GM18517 (cell line): ENCODE results near the gene IL12B.
"Not testable (repeated sequence)": the region's sequence is repeated elsewhere in the genome, so short reads cannot be mapped to it uniquely, and the experiment has no call there.

Source experiments
- ATAC-seq: cut with Tn5 transposase; IDR thresholded peaks from one replicate; pipeline ENCODE4 v1.9.1; 2021; ENCODE audit warnings: mild to moderate bottlenecking, moderate library complexity; ENCODE audit not compliant: unreplicated experiment

IL12B gene

DNA sequence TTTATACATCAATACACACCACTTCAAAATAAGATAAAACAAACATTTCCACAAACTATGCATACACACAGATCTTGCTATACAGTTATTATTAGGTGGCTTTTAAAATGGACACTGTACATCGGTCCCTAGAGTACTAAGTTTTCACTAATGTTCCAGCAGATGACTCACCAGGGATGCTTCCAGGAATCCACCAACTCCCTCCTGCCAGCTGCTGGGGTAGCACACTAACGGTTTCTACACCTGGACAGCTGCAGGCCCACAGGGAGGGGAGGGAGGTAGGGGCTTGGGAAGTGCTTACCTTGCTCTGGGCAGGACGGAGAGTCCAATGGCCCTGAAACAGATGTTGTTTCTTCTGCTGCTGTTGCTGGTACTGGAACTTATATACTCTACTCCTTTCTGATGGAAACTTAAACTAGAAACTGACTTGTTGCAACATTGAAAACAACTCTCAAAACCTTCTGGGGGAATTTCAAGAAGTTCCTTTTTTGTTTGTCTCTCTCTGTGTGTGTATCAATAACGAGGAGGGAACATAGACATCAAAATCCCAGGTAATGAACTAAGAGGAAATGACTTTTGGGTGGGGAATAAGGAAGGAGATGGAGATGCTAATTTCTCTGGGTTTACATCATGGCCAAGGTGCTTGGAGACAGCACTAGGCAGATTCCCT lies at the start of gene IL12B:
IL12B (minus strand) TSS at position 357 of the 670 bp plus-strand sequence. CDS start 3,705 bp downstream, outside the sequence.
- no peak for ATAC-seq

DNA sequence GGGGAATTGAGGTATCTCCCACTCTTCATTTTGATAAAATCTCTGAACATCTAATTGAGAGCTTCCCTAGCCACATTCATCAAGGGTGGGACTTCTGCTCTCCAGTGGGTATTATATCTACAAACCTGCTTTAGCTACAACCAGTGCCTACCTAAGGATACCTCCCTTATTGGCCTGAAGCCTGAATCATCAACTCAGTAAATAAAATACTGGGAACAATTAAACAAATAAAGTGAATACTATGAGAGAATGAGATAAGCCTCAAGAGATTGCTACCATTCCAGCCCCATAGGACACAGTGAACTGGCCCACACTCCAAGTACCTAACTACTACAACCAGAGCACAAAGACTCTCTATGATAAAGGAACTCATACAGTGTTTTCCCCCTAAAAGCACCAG lies 47.4 kb upstream of the IL12B start:
- no peak for ATAC-seq

DNA sequence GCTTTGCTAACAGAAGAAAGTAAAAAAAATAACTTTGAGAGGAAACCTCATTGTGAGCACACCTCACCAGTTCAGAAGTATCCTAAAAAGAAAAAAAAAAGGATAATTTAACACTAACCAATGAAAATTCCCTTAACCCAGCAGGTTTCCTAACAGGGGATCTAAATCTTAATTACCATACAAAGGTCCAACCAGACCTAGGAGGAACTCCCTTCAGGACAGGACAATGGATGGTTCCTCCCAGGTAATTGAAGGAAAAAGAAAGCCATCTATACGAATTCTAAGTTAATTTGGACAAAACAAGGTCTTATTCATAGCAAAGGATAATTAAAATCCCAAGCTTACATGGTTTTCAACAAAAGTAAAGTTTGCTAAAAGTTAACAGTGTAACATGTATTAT lies 37.6 kb upstream of the IL12B start:
- not testable (repeated sequence) for ATAC-seq

GRCh38 chr5:159366776-159367175 lies 36.5 kb upstream of the IL12B start:
- ATAC-seq, result not testable (repeated sequence)

DNA sequence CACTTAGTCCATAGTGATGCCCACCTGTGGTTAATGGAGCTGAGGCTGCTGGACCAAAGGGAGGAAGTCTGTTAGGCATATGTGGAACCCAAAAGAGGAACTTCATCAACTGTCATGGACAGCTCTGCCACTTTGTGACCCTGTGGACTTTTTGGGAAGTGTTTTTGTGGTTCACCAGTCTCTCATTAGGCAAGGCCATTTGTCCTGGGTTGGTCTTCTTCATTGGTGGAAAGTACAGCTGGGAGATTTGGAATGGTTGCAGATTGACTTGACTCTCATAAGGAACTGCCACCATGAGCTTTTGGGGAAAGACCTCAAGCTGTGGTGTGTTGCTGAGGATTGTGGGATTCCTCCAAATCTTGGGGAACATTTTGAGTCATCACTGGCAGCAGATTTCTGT lies 31.9 kb upstream of the IL12B start:
- ATAC-seq, result no peak

GRCh38 chr5:159359871-159360270 lies 29.6 kb upstream of the IL12B start:
- not testable (repeated sequence) for ATAC-seq

GRCh38 chr5:159359408-159359807 lies 29.1 kb upstream of the IL12B start:
- ATAC-seq, result no peak

GRCh38 chr5:159353661-159354252 lies 23.5 kb upstream of the IL12B start:
- ATAC-seq, result no peak

- not testable (repeated sequence) for ATAC-seq
Measured at GRCh38 chr5:159350644-159351043, 20.4 kb upstream of the IL12B start.

- peak; percentile 61 for ATAC-seq
Measured at GRCh38 chr5:159350216-159350615, 19.9 kb upstream of the IL12B start.

- no peak for ATAC-seq
Measured at GRCh38 chr5:159345861-159346260, 15.6 kb upstream of the IL12B start.

GRCh38 chr5:159345336-159345735 lies 15.0 kb upstream of the IL12B start:
- ATAC-seq, result no peak

- no peak for ATAC-seq
Measured at GRCh38 chr5:159343295-159344094, 13.2 kb upstream of the IL12B start.

GRCh38 chr5:159342840-159343239 lies 12.6 kb upstream of the IL12B start:
- ATAC-seq, result no peak

DNA sequence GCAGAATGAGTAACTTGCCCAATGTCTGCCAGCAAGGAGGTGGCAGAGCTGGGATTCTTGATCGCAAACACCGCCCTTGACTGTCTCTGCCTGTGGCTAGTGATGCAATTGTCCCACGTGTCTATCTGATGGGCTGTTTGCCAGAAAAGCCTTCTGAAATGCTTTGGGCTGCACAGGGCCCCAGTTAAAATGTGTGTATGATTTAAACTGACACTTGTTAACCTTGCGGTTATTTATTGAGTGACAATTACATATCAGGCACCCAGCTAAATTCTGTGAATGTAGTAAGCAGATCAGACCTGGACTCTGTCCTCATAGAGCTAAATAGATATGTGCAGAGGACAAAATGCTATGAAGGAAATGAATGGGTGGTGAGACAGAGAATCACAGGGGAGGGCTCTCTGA lies 11.6 kb upstream of the IL12B start:
- no peak for ATAC-seq

GRCh38 chr5:159341145-159341544 lies 10.9 kb upstream of the IL12B start:
- ATAC-seq, result no peak

DNA sequence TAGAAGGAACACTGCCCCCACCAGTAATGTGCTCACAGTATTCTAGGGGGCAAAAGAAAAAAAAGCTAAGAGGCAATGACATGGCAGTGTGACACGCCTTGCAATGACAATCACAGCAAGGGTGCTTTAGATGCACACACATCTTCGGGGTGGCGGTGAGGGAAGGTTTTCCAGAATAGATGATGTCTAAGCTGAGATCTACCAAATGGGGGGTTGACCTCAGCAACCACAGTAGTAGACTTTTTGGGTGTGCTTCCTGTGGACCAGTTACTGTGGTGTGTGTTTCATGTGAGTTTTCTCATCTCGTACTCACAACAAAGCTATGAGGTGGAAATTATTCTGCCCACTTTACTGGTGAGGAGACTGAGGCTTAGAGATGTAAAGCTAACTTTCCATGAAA lies 10.2 kb upstream of the IL12B start:
- no peak for ATAC-seq

DNA sequence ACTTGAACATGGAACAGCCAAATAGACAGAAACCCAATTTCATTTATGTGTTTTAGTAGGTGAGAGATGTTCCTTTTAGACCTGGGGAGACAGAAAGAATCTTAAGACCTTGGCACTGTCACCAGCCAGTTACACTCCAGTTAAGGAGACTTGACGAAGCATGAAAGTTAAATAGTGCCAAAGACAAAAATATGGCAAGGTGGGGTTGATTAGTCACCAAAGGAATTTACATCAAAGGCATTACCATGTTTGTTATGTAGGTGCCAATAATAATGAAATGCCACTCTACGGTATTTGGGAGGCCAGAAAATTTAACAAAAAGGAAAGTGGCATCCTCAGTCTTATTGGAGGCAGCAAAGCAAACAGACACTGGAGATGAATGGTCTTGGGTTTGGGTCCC lies 9.2 kb upstream of the IL12B start:
- no peak for ATAC-seq

- no peak for ATAC-seq
Measured at GRCh38 chr5:159338118-159338517, 7.8 kb upstream of the IL12B start.

DNA sequence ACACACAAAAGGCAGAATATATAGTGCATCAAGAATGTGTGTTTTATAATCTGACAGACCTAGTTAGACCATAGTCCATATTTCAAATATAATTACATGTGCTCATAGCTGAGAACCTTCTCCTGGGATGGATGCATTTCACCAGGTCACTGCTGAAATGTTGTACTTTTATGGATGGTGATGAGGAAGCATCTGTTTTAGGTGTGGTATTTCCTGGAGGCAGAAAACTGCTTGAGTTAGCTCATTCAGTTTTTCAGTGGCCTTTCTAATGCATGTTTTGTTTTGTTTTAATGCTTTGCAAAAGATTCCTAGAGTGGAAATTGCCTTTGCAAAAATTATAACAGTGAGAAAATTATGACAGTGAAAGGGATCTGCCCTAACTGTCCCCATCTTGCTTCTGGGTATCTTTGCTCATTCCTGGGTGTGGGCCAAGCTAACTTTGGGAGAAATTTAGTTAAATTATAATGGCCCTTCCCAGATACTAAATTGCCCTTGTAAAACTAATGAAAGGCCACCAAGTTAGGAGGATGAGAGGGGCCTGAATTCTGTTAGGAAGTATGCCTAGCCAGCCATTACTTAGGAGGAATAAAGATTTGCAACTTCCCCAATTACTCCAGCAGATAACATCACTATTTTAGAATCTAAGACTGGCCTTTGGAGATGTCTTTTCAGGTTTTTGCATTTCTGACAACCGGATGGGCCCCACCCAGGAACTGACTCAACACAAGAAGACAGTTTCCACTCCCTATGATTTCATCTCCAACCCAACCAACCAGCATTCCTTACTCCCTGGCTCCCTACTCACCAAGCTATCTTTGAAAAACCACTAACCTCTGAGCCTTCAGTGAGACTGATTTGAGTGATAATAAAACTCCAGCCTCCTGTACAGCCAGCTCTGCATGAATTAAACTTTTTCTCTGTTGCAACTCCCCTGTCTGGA lies 7.0 kb upstream of the IL12B start:
- ATAC-seq, result no peak

DNA sequence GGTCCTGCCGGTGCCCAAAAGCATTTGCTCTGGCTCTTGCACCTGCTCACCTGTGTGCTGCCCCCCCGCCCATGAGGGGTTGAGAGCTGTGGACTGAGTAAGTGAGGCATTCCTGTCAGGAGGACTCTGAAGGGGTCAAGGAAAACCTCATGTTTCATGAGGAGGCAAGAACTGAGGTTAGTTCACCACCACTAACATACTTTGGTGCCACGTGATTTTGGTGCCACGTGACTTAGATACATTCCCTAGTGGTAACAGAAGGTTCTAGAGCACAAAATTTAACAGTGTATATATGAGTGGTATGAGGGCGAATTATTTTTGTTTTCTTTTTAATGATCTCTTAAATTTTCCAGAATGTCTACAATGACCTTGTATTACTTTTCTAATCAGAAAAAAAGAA lies 6.3 kb upstream of the IL12B start:
- ATAC-seq, result no peak
